ENCODE results near the gene BORCS5. TPM values are rescaled to one million over a fixed set of nuclear protein-coding genes. Genes with fewer than 3 reads are reported as not detected.

BORCS5 gene
- total RNA-seq, 1 experiment from 2014 or later = 17.7 TPM

- DNase-seq (ENCODE audit: low spot score) = no peak
- Histone ChIP-seq H3K4me1 (ENCODE audit: insufficient read depth, low read length, poor library complexity, severe bottlenecking) (no peaks in the 10 kb centered on the region), H3K36me3 (ENCODE audit: insufficient read depth, low read length, poor library complexity, severe bottlenecking) (no peaks in the 10 kb centered on the region), H3K27ac (ENCODE audit: low read depth, low read length, poor library complexity, severe bottlenecking) (no peak overlapping the region), H3K4me3 (ENCODE audit: low read depth, low read length, poor library complexity, severe bottlenecking) (no peak overlapping the region), H3K27me3 (replicated peaks; ENCODE audit: insufficient read depth, low read depth, low read length, poor library complexity) (no peaks in the 10 kb centered on the region), H3K9me3 (ENCODE audit: low read depth, low read length, poor library complexity, severe bottlenecking) (no peaks in the 10 kb centered on the region)
- ChIA-PET CTCF (no interaction called here), POLR2A (ENCODE audit: low non-redundant PET) (no interaction called here)
- intact Hi-C loops (cut with micrococcal nuclease; ENCODE audit: unreplicated experiment) = no loop called here
- TF ChIP-seq CTCF (conservative IDR thresholded peaks at IDR 0.05; ENCODE audit: low read depth, low read length) (no peak), EZH2 (IDR thresholded peaks at IDR 0.05; ENCODE audit: borderline replicate concordance, low read depth, low read length, poor library complexity, severe bottlenecking) (no peak)
- no TSS peak for BruUV-seq (replicated peaks)
These were observed 96.8 kb downstream of the BORCS5 start for GRCh38 chr12:12453635-12454034.

GRCh38 chr12:12454315-12454714 lies 97.4 kb downstream of the BORCS5 start:
- Histone ChIP-seq H3K4me1 (ENCODE audit: insufficient read depth, low read length, poor library complexity, severe bottlenecking) (no peaks in the 10 kb centered on the region), H3K27me3 (replicated peaks; ENCODE audit: insufficient read depth, low read depth, low read length, poor library complexity) (no peaks in the 10 kb centered on the region), H3K4me3 (ENCODE audit: low read depth, low read length, poor library complexity, severe bottlenecking) (no peak overlapping the region), H3K9me3 (ENCODE audit: low read depth, low read length, poor library complexity, severe bottlenecking) (no peaks in the 10 kb centered on the region), H3K36me3 (ENCODE audit: insufficient read depth, low read length, poor library complexity, severe bottlenecking) (no peaks in the 10 kb centered on the region), H3K27ac (ENCODE audit: low read depth, low read length, poor library complexity, severe bottlenecking) (no peak overlapping the region)
- DNase-seq (ENCODE audit: low spot score) = no peak
- no TSS peak for BruUV-seq (replicated peaks)
- CTCF ChIA-PET = no interaction called here
- TF ChIP-seq CTCF (conservative IDR thresholded peaks at IDR 0.05; ENCODE audit: low read depth, low read length) (no peak), EZH2 (IDR thresholded peaks at IDR 0.05; ENCODE audit: borderline replicate concordance, low read depth, low read length, poor library complexity, severe bottlenecking) (no peak)
- intact Hi-C loops (cut with micrococcal nuclease; ENCODE audit: unreplicated experiment) = no loop called here
- POLR2A ChIA-PET (ENCODE audit: low non-redundant PET) = interaction anchor here (0.6 kb wide), 1 partner anchor 24 kb away, joined by 6 read pairs; no protein-coding TSS in a partner anchor

- intact Hi-C loops (cut with micrococcal nuclease; ENCODE audit: unreplicated experiment) = no loop called here
- Histone ChIP-seq H3K27ac (ENCODE audit: low read depth, low read length, poor library complexity, severe bottlenecking) (no peak overlapping the region), H3K9me3 (ENCODE audit: low read depth, low read length, poor library complexity, severe bottlenecking) (no peaks in the 10 kb centered on the region), H3K27me3 (replicated peaks; ENCODE audit: insufficient read depth, low read depth, low read length, poor library complexity) (no peaks in the 10 kb centered on the region), H3K36me3 (ENCODE audit: insufficient read depth, low read length, poor library complexity, severe bottlenecking) (no peaks in the 10 kb centered on the region), H3K4me1 (ENCODE audit: insufficient read depth, low read length, poor library complexity, severe bottlenecking) (no peaks in the 10 kb centered on the region), H3K4me3 (ENCODE audit: low read depth, low read length, poor library complexity, severe bottlenecking) (no peak overlapping the region)
- no TSS peak for BruUV-seq (replicated peaks)
- CTCF ChIA-PET = no interaction called here
- DNase-seq (ENCODE audit: low spot score) = peak; percentile 25
- TF ChIP-seq CTCF (conservative IDR thresholded peaks at IDR 0.05; ENCODE audit: low read depth, low read length) (no peak), EZH2 (IDR thresholded peaks at IDR 0.05; ENCODE audit: borderline replicate concordance, low read depth, low read length, poor library complexity, severe bottlenecking) (no peak)
- POLR2A ChIA-PET (ENCODE audit: low non-redundant PET) = no interaction called here
These were observed 99.8 kb downstream of the BORCS5 start for GRCh38 chr12:12456637-12457036.

Data from A673 (cell line).